T47D (cell line): ENCODE results near the gene LYRM1.

Source experiments
- DNase-seq, 2 experiments: peaks; one replicate each; pipeline versions ENCODE4 v3.0.0 to v3.0.0-alpha.2; 2011 to 2012; ENCODE audit warnings: low read depth in 1 of 2, low spot score in 1 of 2
- JUND ChIP-seq: IDR thresholded peaks from 2 replicates; pipeline ENCODE4 v1.6.1; 2012; ENCODE audit warnings: low read depth
- in situ Hi-C: cut with HindIII; loops from 2 replicates; pipeline ENCODE4 v1.10.0; 2016; ENCODE audit warnings: low sequenced_read_pairs, low pct_unique_long_range_greater_than_20kb

LYRM1 gene

GRCh38 chr16:20899477-20900298 is 883 bp upstream of the LYRM1 start:
- DNase-seq = no peak
- no peak for TF ChIP-seq JUND
- in situ Hi-C loops = no loop called here

- no peak for TF ChIP-seq JUND
- no peak for DNase-seq
- in situ Hi-C loops = no loop called here
Observed at GRCh38 chr16:20901068-20901435, 481 bp downstream of the LYRM1 start.

- TF ChIP-seq JUND = no peak
- in situ Hi-C loops = no loop called here
- DNase-seq = peak; percentile 49 to 95
Observed at GRCh38 chr16:20901436-20902112, 1.0 kb downstream of the LYRM1 start.

GRCh38 chr16:20902426-20902825 is 1.9 kb downstream of the LYRM1 start:
- in situ Hi-C loops = no loop called here

GRCh38 chr16:20903116-20903898 is 2.7 kb downstream of the LYRM1 start:
- no peak for TF ChIP-seq JUND
- DNase-seq = no peak
- in situ Hi-C loops = no loop called here

More at GRCh38 chr16:20902426-20902825, 1.9 kb downstream of the LYRM1 start:
- DNase-seq = no peak
- no peak for TF ChIP-seq JUND

- DNase-seq = no peak
- in situ Hi-C loops = no loop called here
- no peak for TF ChIP-seq JUND
Observed at GRCh38 chr16:20903899-20904506, 3.4 kb downstream of the LYRM1 start.

GRCh38 chr16:20904507-20905081 is 4.0 kb downstream of the LYRM1 start:
- in situ Hi-C loops = no loop called here
- TF ChIP-seq JUND = no peak
- peak in 1 of 2 experiments; percentile 44 for DNase-seq

- DNase-seq = no peak
- in situ Hi-C loops = no loop called here
- TF ChIP-seq JUND = no peak
Observed at GRCh38 chr16:20905576-20905975, 5.0 kb downstream of the LYRM1 start.

GRCh38 chr16:20906341-20907255 is 6.0 kb downstream of the LYRM1 start:
- no peak for DNase-seq
- no peak for TF ChIP-seq JUND
- in situ Hi-C loops = no loop called here

GRCh38 chr16:20910781-20911321 is 10.3 kb downstream of the LYRM1 start:
- no peak for DNase-seq
- TF ChIP-seq JUND = no peak
- in situ Hi-C loops = no loop called here

- in situ Hi-C loops = no loop called here
- no peak for DNase-seq
- TF ChIP-seq JUND = no peak
Observed at GRCh38 chr16:20911361-20911760, 10.8 kb downstream of the LYRM1 start.

GRCh38 chr16:20916289-20916688 is 15.7 kb downstream of the LYRM1 start:
- DNase-seq = no peak
- in situ Hi-C loops = no loop called here

More at GRCh38 chr16:20916289-20916688, 15.7 kb downstream of the LYRM1 start:
- TF ChIP-seq JUND = no peak
